Activated T-helper 1 cell treated with anti-CD3 and anti-CD28 coated beads, Interleukin-2, amount 50 U/mL, for 16 hours (primary cell): ENCODE measurements around the gene CETP.

Experiments
- DNase-seq, 2 donors: peaks; one replicate each; pipeline ENCODE4 v3.0.0-alpha.2; 2020; ENCODE audit warnings: low read depth in 1 of 2, low spot score in 1 of 2

The CETP gene

GRCh38 chr16:56961851-56962281 lies at the start of gene CETP:
CETP (plus strand) TSS chr16:56961950; CDS start chr16:56961980, 30 bp downstream.
- DNase-seq, result no peak

- no peak for DNase-seq
Observed at GRCh38 chr16:56912746-56913708, 48.7 kb upstream of the CETP start.

- no peak for DNase-seq
Observed at GRCh38 chr16:56914896-56915295, 46.9 kb upstream of the CETP start.

- DNase-seq, result no peak
Observed at GRCh38 chr16:56915336-56916119, 46.2 kb upstream of the CETP start.

- DNase-seq, result no peak
Observed at GRCh38 chr16:56916571-56917403, 45.0 kb upstream of the CETP start.

- no peak for DNase-seq
Observed at GRCh38 chr16:56918467-56919012, 43.2 kb upstream of the CETP start.

GRCh38 chr16:56919099-56919800 lies 42.5 kb upstream of the CETP start:
- no peak for DNase-seq

- DNase-seq, result no peak
Observed at GRCh38 chr16:56921571-56921970, 40.2 kb upstream of the CETP start.

- no peak for DNase-seq
Observed at GRCh38 chr16:56923481-56924091, 38.2 kb upstream of the CETP start.

GRCh38 chr16:56927471-56927870 lies 34.3 kb upstream of the CETP start:
- no peak for DNase-seq

- no peak for DNase-seq
Observed at GRCh38 chr16:56929639-56930038, 32.1 kb upstream of the CETP start.

GRCh38 chr16:56930486-56931270 lies 31.1 kb upstream of the CETP start:
- no peak for DNase-seq

GRCh38 chr16:56931271-56931891 lies 30.4 kb upstream of the CETP start:
- no peak for DNase-seq

- DNase-seq, result peak; percentile 96 to 99
Observed at GRCh38 chr16:56931892-56932720, 29.6 kb upstream of the CETP start, which contains the start of gene HERPUD1. HERPUD1 (plus strand) TSS chr16:56932142; CDS start chr16:56932245, 103 bp downstream.

- DNase-seq, result peak; percentile 8 to 34
Observed at GRCh38 chr16:56932721-56933619, 28.8 kb upstream of the CETP start.

GRCh38 chr16:56933828-56934598 lies 27.7 kb upstream of the CETP start:
- DNase-seq, result no peak
